Thyroid gland (tissue), 4 donors: ENCODE results near the gene CDH1. TPM values are rescaled to one million over a fixed set of nuclear protein-coding genes. Genes with fewer than 3 reads are reported as not detected.

ENCODE experiments used
- DNase-seq, 2 donors: peaks; one replicate each; pipeline ENCODE4 v3.0.0-alpha.2; 2019
- H3K27ac ChIP-seq, 3 donors: fragments of 200-600 bp; sonication (generic); 1 replicate in 2 of 3; 2 replicates in 1 of 3; pipeline ENCODE4 v1.5.1; 2016 to 2019; ENCODE audit warnings: mild to moderate bottlenecking in 1 of 3, moderate library complexity in 1 of 3
- H3K27me3 ChIP-seq: fragments of 200-600 bp; sonication (generic); one replicate; pipeline ENCODE4 v1.5.1; 2019
- H3K36me3 ChIP-seq, 2 donors: fragments of 200-600 bp; sonication (generic); one replicate each; pipeline ENCODE4 v1.5.1; 2016 to 2019
- H3K4me1 ChIP-seq, 2 donors: fragments of 200-600 bp; sonication (generic); one replicate each; pipeline ENCODE4 v1.5.1; 2017 to 2019
- H3K4me3 ChIP-seq, 3 donors: fragments of 200-600 bp; sonication (generic); replicated peaks in 1 of 3; 1 replicate in 2 of 3; 2 replicates in 1 of 3; pipeline ENCODE4 v1.5.1; 2016; ENCODE audit warnings: mild to moderate bottlenecking in 1 of 3
- H3K9me3 ChIP-seq: fragments of 200-600 bp; sonication (generic); one replicate; pipeline ENCODE4 v1.5.1; 2017
- POLR2A ChIP-seq, 2 donors: fragments of 450-650 bp; IDR thresholded peaks; one replicate each; pipeline ENCODE4 v1.6.1; 2017; ENCODE audit warnings: antibody characterized with exemption in 2 of 2, mild to moderate bottlenecking in 2 of 2, moderate library complexity in 1 of 2
- WGBS, 2 donors: methylation state at CpG; one replicate each; pipeline ENCODE4 v1.1.5; 2017; 5-methylcytosine and 5-hydroxymethylcytosine counted together
- intact Hi-C: fragments of 100-400 bp; cut with DNase I; formaldehyde crosslinking; loops from one replicate; pipeline ENCODE4 v1.15.1; 2023
- total RNA-seq, 4 donors: library from RNA; depleted of rRNA; stranded (reverse); fragments of >200 nt; gene quantifications; one replicate each; pipeline ENCODE4 v1.2.3, GENCODE V29; 2016
- TF ChIP-seq, protein P1 (sequence below), 6 experiments: fragments of 200-600 bp in 3 of 6; fragments of 450-650 bp in 3 of 6; sonication (generic) in 3 of 6; IDR thresholded peaks; one replicate each; pipeline ENCODE4 v1.5.1; 2016 to 2019; ENCODE audit warnings: antibody characterized with exemption in 6 of 6, mild to moderate bottlenecking in 2 of 6, inconsistent platforms in 1 of 6, moderate library complexity in 1 of 6

CDH1 gene
- total RNA-seq, 4 donors from 2014 or later, result 177 to 287 (median 279) TPM

DNA sequence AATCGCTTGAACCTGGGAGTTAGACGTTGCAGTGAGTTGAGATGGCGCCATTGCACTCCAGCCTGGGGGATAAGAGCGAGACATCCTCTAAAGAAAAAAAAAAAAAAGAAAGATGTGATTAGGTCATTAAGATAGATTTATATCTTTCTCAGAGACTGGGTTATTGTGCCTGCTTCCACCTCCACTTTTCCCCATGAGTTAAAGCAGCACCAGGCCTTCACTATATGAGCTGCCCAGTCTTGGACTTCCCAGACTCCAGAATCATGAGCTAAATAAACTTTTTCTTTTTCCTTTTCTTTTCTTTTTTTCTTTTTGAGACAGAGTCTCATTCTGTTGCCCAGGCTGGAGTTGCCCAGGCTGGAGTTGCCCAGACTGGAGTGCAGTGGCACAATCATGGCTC, 19.4 kb upstream of the CDH1 start:
- WGBS, 2 donors, result 95 to 99% methylated on average over 4 of the region's 4 CpGs
- H3K27ac ChIP-seq, result no peak overlapping the region

DNA sequence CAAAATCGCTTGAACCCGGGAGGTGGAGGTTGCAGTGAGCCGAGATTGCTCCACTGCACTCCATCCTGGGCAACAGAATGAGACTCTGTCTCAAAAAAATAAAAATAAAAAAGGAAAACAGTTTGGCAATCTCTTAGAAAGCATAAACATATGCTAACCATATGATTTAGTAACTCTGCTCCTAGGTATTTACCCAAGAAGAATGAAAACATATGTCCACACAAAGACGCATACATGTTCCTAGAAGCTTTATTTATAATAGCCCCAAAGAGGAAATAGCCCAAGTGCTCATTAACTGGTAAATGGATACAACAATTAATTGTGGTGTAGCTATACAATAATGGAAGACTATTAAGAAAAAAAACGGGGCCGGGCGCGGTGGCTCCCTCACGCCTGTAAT, 18.5 kb upstream of the CDH1 start:
- no peak overlapping the region for H3K27ac ChIP-seq
- H3K36me3 ChIP-seq, result no peaks in the 10 kb centered on the region
- no peaks in the 10 kb centered on the region for H3K27me3 ChIP-seq
- H3K4me1 ChIP-seq, result no peaks in the 10 kb centered on the region
- 91 to 92% methylated on average over 9 of the region's 9 CpGs for WGBS, 2 donors
- no peak for TF ChIP-seq POLR2A (IDR thresholded peaks at IDR 0.05)
- TF ChIP-seq, protein P1, sequence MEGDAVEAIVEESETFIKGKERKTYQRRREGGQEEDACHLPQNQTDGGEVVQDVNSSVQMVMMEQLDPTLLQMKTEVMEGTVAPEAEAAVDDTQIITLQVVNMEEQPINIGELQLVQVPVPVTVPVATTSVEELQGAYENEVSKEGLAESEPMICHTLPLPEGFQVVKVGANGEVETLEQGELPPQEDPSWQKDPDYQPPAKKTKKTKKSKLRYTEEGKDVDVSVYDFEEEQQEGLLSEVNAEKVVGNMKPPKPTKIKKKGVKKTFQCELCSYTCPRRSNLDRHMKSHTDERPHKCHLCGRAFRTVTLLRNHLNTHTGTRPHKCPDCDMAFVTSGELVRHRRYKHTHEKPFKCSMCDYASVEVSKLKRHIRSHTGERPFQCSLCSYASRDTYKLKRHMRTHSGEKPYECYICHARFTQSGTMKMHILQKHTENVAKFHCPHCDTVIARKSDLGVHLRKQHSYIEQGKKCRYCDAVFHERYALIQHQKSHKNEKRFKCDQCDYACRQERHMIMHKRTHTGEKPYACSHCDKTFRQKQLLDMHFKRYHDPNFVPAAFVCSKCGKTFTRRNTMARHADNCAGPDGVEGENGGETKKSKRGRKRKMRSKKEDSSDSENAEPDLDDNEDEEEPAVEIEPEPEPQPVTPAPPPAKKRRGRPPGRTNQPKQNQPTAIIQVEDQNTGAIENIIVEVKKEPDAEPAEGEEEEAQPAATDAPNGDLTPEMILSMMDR (IDR thresholded peaks at IDR 0.05), result no peak
- no peaks in the 10 kb centered on the region for H3K9me3 ChIP-seq
- H3K4me3 ChIP-seq, result no peak overlapping the region
- no peak for DNase-seq
- intact Hi-C loops, result no loop called here

More for the DNA sequence above, 19.4 kb upstream of the CDH1 start:
- TF ChIP-seq POLR2A (IDR thresholded peaks at IDR 0.05), result no peak
- TF ChIP-seq, protein P1 (IDR thresholded peaks at IDR 0.05), result no peak
- no peak overlapping the region for H3K4me3 ChIP-seq
- H3K36me3 ChIP-seq, result no peaks in the 10 kb centered on the region
- intact Hi-C loops, result no loop called here
- H3K4me1 ChIP-seq, result no peaks in the 10 kb centered on the region
- H3K27me3 ChIP-seq, result no peaks in the 10 kb centered on the region
- DNase-seq, result no peak
- H3K9me3 ChIP-seq, result no peaks in the 10 kb centered on the region

DNA sequence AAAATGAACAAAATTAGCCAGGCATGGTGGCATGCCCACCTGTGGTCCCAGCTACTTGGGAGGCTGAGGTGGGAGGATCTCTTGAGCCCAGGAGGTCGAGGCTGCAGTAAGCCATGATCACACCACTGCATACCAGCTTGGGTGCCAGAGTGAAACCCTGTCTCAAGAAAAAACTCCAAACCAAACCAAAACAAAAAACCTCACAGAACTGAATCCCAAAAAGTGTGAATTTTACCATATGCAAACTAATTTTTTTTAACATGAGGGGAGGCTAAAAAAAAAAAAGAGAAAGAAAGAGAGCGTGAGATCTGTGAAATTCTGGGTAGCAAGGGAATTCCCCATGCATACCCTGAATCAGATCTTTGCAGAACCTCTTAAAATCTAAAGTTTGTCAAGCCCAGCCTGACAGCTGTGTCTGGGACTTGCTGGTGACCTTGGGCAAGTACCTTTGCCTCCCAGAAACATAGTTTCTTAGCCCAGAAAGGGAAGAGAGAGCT, 17.1 kb upstream of the CDH1 start:
- no peak for DNase-seq
- Histone ChIP-seq H3K9me3 (no peaks in the 10 kb centered on the region), H3K27me3 (no peaks in the 10 kb centered on the region), H3K4me1 (no peaks in the 10 kb centered on the region), H3K4me3 (no peak overlapping the region), H3K36me3 (no peaks in the 10 kb centered on the region), H3K27ac (no peak overlapping the region)
- 82 to 87% methylated on average over 2 of the region's 2 CpGs for WGBS, 2 donors
- intact Hi-C loops, result no loop called here
- TF ChIP-seq POLR2A (IDR thresholded peaks at IDR 0.05), result no peak
- TF ChIP-seq, protein P1 (IDR thresholded peaks at IDR 0.05), result no peak

DNA sequence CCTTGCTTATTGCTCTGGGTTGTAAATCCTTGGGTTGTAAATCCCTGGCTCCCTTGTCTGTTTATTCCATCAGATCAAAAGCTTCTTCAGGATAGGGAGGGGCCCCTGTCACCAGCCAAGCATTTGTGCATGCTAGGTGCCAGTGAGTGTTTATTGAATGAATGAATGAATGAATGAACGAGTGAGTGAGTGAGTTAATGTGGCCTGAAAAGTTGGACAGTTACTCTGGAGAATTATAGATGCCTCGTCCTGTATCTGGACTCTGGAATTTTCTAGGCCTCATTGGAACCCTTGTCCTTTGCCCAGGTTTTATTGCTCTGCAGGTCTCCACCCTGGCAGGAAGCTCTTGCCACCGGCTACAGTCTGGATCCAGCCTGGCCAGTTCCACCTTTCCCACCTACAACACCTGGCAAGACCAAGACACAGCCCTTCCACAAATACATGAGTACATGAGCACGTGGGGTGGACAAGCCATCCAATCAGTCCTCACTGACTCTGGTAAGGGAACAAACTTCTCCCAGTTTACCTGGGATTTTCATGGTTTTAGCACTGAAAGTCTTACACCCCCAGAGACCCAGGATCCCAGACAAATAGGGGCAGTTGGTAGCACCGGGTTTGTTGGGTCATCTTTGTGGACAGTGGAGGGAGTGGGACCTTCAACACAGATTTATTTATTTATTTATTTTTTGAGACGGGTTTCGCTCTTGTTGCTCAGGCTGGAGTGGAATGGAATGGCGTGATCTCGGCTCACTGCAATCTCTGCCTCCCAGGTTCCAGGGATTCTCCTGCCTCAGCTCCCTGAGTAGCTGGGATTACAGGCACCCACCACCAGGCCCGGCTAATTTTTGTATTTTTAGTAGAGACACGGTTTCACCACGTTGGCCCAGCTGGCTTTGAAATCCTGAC, 14.7 kb upstream of the CDH1 start:
- TF ChIP-seq POLR2A (IDR thresholded peaks at IDR 0.05), result no peak
- TF ChIP-seq, protein P1 (IDR thresholded peaks at IDR 0.05), result no peak
- H3K36me3 ChIP-seq, result no peaks in the 10 kb centered on the region
- no peaks in the 10 kb centered on the region for H3K9me3 ChIP-seq
- H3K4me1 ChIP-seq, result no peaks in the 10 kb centered on the region
- H3K4me3 ChIP-seq, result no peak overlapping the region
- no peak for DNase-seq
- intact Hi-C loops, result no loop called here
- H3K27me3 ChIP-seq, result no peaks in the 10 kb centered on the region
- 76 to 77% methylated on average over 12 of the region's 12 CpGs for WGBS, 2 donors
- H3K27ac ChIP-seq, result no peak overlapping the region

DNA sequence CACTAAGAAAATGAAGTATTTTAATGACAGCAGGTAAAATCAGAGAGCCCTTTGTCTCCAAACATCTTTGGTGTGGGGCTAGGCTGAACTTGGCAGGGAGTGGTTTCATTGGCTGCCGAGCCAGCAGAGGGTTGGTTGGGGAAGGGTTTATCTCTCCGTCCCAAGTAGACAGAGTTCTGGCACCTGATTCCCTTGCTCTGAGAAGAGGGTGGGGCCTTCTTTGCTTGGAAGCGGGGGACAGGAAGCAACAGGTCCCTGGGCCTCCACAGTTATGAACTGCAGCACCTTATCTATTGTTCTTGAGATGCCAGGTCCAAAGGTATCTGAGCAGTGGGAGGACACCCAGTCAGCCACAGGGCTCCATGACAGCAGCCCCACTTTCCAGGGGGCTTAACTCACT, 12.3 kb upstream of the CDH1 start:
- Histone ChIP-seq H3K27me3 (no peaks in the 10 kb centered on the region), H3K4me3 (no peak overlapping the region), H3K4me1 (no peaks in the 10 kb centered on the region), H3K36me3 (no peaks in the 10 kb centered on the region), H3K9me3 (no peaks in the 10 kb centered on the region), H3K27ac (no peak overlapping the region)
- 50 to 79% methylated on average over 1 to 3 of the region's 3 CpGs for WGBS, 2 donors
- no peak for DNase-seq
- intact Hi-C loops, result no loop called here
- TF ChIP-seq POLR2A (IDR thresholded peaks at IDR 0.05), result no peak
- TF ChIP-seq, protein P1 (IDR thresholded peaks at IDR 0.05), result no peak
